ENCODE data around the gene LRMDA.

- TF ChIP-seq CTCF (conservative IDR thresholded peaks at IDR 0.05; ENCODE audit: low read length) (no peak), EZH2phosphoT487 (IDR thresholded peaks at IDR 0.05; ENCODE audit: borderline replicate concordance, low read depth, low read length) (no peak)
These were observed 31.4 kb downstream of the LRMDA start for GRCh38 chr10:75462865-75463264.

Data from OCI-LY7 (cell line).